GDM1 (cell line): ENCODE results near the gene ATXN7L1.
"Not testable (repeated sequence)": the region's sequence is repeated elsewhere in the genome, so short reads cannot be mapped to it uniquely, and the experiment has no call there.

Experiments used
- DNase-seq: peaks from one replicate; lab custom pipeline; 2025; lab: John Stamatoyannopoulos, UW

Gene ATXN7L1

DNA sequence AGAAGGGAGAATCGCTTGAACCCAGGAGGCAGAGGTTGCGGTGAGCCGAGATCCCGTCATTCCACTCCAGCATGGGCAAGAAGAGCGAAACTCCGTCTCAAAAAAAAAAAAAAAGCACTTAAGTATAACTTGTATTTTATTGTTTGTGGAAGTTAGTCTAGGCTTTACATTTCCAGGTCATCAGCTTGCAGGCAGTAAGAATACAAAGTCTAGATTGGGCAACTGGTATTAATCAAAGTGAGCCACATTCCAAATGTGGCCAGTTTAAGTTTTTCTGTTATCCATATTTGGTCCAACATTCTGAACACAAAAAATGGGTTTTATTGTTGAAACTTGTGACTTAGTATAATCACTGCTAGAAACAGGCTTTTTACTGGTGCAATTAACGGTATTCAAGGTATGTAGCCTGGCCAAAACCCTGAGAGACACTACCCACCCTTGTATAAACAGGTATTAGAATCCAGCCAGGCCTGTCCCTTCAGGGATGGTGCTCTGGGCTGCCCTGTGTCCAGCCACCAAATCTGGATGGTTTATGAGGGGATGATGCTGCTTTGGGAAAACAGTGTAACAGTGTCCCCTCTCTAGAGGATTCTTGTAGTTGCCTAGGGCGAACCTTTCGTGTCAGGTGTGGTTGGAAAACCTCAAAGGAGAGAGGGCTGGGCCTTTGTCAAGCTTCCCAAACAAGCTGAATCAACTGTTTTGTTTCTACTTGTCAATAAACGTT is 173.0 kb downstream of the ATXN7L1 start:
- DNase-seq: no peak

DNA sequence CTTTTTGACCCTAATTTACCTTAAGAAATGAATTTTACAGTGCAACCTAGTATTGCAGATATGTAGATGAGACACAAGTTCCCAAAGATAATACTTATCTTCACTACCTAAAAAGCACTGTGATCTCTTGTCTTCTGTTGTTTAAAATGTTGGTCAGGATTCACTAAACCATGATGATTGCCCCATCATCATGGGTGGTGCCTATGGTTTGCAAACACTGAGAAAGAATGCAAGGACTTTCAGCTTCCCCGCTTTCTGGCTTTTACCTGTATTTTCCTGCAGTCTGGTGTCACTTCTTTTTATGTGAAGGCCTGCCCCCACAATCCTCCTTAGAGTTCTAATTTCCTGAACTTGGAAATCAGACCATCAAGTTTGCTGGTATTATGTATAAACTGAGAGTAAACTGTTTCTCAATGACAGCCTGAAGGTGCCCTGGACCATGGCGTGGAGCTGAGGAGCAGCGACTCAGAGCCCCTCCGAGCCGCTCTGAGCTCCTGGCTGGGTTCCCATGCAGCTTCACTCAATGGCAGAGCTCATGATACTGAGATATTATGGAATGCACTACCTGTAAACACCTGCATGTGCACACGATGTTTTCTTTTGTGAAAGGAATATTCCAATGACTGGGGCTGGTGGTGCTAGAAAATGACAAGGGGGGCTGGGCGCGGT is 176.7 kb downstream of the ATXN7L1 start:
- DNase-seq: no peak

DNA sequence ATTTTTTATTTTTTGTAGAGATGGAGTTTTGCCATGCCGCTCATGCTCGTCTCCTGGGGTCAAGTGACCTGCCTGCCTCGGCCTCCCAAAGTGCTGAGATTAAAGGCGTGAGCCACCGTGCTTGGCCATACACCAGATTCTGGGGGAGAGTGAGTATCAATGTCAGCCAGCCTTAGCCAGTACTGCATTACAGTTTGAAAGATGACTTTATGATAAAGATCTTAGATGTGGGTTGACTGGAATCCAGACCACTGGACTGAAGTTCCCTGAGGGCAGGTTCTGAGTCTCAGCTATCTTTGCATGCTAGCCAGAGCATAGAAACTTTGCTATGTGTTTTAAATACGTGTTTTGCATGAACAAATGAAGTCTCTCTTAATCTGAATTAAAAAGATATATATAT is 177.9 kb downstream of the ATXN7L1 start:
- no peak for DNase-seq

DNA sequence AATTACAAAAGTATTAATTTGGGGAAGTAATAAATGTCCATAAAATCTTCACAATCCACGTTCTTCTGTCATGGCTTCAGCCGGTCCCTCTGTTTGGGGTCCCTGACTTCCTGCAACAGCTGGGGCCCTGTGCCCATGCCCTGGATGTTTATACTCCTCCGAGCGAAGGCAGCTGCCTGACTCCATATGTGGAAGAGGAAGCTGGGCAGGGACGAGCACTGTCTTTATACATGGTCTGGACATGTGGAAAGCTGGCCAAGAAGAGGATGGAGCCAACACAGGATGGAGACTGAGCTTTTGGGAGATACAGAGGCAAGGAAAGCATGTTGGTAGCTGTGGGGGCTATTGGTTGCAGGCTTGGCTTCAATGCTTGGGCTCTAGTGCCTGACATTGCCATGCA is 178.6 kb downstream of the ATXN7L1 start:
- DNase-seq: no peak

DNA sequence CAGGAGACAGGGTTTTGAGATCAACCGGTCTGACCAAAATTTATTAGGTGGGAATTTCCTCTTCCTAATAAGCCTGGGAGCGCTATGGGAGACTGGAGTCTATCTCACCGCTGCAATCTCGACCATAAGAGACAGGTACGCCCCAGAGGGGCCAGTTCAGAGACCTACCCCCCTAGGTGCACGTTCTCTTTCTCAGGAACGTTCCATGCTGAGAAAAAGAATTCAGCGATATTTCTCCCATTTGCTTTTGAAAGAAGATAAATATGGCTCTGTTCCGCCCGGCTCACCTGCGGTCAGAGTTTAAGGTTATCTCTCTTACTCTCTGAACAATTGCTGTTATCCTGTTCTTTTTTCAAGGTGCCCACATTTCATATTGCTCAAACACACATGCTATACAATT is 179.2 kb downstream of the ATXN7L1 start:
- not testable (repeated sequence) for DNase-seq

DNA sequence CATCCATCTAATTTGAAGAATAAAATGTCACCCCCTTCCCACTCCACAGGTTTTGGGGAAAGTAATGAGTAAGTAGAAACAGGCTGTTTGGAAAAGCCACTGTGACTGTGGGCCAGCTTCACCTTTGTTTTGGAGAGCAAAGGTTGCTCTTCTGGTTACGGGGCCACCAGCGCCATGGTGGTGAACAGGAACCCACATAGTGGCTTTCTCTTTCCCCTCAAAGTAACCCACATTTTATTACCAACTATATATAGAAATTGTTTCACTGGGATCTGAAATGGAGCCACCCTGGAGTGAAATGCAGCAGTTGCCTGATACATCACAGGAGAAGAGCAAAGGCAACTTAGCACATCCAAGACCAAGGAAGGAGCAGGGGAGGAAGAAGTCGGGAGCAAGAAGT is 182.8 kb downstream of the ATXN7L1 start:
- DNase-seq: no peak

DNA sequence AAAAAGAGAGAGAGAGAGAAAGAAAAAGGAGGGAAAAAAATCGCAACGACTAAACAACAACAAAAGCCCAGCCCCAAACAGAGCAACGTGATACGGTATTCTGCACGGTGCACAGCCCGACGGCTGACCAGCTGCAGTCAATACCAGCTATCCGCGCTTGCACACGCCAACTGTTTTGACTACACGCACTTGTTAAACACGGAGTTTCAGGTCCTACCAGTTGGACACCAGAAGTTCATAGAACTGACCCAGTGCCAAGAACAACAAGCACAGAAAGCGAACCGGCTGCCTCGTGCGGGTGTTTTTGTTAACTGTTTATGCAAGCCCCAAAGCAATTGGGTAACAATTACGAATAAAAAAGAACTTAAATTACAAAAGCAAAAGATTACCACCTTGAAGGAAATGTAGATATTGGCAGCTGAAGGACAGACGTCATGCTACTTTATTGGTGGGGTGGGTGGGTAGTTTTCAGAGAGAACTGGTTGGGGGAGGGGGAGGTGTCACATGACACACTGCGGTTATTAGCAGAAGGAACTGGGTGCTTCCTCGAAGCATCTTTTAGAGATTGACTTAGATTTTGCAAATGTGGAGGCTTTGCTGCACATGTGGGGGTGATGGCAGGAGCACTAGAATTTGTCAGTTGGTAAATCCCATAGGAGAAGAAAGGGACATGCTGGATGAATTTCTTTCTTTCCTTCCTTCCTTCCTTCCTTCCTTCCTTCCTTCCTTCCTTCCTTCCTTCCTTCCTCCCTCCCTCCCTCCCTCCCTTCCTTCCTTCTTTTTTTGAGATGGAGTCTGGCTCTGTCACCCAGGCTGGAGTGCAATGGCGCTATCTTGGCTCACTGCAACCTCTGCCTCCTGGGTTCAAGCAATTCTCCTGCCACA is 184.5 kb downstream of the ATXN7L1 start:
- DNase-seq: no peak

DNA sequence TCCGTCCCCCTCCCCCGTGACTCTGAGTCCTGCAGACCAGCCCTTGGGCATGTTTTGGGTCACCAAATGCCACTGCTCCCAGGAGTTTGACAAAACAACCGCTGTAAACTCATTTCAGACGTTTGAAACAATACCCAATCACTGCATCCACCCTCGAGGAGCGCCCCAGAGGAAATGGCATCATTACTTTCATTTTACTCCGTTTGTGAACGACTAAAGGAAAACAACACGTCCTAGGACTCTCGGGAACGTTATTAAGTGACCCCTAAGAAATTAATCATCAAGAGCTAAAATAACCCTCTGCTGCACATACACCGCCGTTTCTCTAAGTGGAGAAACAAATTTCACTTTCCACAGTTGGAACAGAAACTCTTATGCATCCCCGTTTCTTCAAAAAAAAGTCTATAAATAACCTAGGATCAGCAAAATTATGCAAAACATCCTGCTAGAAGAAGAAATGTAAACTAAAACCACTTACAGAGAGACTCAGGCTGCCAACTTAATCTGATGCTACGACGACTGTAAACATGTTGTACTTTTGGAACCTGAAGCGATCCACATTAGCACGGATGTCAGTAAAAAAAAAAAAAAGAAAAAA is 185.2 kb downstream of the ATXN7L1 start:
- DNase-seq: no peak

DNA sequence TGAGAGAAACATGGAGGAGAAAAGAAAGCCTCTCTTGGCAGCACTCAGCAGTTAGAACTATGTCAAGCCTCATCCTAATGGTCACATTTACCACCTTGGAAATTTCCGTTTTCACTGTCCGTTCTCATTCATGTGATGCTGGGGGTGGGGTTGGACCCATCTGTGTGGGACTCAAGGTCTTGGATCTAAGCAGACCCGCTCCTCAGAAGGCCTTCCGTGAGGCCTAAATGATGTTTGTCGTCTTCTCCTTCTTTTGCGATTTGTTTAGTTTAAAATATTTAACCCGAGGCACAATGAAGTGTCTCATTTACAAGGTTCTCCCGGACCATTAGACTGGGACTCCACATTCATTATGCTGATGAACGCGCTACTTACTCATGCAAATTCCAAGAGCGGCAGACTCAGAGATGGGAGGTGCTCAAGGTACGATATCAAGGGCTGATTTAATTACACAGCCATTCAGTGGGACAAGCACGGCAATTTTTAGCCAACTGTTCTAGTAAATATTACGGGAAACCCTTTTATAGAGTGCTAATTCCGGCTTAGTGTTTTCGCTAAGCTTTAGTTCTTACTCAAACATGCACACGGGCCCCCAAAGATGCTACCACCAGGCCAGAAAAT is 186.0 kb downstream of the ATXN7L1 start:
- DNase-seq: no peak

DNA sequence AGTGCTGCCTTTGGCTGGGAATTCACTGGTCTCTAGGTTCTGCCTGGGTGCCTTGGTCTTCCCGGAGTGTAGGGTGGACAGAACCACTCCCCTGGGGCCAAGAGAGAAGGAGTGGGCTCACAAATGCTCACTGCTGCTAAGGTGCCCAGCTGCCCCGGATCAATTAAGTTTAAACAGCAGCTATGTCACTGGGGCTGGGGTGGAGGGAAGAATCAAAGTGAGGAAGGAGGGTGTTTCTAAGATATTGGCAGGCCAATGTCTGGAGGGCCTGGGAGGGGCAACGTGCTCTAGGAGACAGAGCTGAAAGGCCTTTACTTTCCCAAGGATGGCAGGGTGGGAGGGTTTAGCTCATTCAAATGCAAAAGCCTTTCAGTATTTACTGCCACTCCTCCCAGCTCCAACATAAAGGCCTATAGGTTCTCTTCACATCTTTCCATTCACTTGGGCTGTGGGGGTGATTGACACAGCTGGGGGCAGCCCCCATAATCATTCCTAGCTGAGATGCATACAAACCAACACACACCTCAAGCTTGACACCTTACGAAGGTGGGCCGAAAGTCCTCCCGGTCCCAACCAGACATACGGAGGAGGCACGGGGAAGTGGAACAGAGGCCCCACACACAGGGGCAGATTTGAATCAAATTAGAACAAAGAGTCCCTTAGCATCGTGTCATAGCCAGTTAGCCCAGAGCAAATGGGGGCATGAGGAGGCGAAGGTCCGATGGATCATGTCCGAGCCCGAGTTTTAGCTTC is 187.2 kb downstream of the ATXN7L1 start:
- no peak for DNase-seq

DNA sequence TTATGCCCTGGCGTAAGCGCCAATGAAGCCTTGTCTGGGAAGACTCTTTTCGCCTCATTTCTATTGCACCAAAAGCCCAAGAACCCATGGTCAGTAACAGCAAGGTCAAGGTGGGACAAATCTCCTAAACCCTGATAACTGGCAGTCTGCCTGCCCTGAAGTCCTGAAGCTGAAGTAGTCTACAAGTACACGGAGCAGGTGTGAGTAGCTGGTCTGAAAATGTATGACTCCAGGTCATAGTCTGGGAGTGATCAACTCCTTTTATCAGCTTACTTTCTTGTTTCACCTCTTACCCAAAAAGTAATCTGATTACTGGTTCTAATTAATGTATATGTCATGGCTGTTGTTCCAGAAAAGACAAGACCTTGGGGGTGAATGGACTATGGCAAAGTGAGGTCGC is 187.8 kb downstream of the ATXN7L1 start:
- no peak for DNase-seq

DNA sequence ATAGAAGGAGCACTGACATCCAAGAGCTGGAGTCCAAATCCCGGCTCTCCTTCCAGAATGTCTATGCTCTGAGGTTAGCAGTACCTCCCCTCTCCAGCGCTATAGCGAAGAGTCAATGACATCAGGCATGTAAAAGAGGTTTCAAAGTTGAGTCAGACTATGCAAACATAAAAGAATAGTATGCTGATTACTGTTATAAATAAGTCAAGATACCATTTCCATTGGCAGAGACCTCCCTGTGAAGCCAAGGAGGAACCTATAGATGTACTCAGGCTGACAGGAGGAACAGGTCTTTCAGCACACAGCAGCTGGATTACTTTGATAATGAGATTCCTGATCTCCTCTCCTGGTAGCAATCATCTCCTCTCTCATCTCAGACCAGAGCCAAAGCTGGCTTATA is 191.2 kb downstream of the ATXN7L1 start:
- no peak for DNase-seq

DNA sequence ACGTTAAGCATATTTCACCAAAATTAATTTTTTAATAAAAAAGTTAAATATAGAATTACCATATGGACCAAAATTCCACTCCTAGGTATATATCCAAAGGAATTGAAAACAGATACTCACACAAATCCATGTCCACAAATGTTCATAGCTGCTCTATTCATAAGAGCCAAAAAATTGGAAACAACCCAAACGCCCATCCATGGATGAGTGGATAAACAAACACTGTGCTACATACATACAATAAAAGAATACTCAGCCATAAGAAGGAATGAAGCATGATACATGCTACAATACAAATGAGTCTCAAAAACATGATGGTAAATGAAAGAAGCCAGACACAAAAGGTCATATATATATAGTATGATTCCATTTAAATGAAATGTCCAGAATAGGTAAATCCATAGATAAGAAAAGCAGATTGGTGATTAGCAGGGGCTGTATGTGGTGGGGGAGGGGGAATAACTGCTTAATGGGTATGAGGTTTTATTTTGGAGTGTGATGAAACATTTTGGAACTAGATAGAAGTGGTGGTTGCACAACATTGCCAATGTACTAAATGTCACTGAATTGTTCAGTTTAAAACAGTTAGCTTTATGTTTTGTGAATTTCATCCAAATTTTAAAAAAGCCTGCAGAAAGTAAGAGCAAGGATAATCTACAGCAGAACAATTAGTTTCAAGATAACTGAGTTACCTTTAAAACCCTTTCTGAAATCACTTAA is 193.9 kb downstream of the ATXN7L1 start:
- no peak for DNase-seq

DNA sequence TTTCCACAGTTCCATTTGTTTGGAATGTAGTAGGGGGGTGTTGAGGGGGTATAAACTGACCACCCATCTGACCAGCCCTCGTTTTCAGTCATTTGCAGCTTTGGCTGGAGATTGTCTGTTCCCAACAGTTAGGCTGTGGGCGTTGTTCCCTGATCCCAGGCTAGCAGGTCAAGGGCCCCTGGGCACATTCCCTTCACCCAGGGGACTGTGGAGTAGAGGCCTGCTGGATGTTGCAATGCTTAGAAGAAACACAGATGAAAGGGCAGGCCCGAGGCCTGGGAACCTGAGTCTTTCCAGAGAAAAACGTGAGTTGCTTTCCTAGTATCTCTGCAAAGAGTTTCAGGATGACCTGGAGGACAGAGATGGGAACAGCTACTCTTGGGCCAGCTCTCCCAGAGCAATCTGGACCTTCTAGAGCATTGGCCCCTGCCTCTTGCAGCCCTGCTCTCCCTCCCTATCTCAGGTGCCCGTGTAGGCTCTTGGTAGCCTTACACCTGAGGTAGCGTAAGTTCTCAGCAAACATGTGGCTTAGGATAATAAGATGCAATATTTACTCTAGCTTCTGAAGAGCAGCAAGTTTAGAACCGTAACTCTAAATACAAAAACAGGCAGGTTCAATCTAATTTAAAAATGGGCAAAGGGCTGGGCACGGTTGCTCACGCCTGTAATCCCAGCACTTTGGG is 195.8 kb downstream of the ATXN7L1 start:
- DNase-seq: no peak

DNA sequence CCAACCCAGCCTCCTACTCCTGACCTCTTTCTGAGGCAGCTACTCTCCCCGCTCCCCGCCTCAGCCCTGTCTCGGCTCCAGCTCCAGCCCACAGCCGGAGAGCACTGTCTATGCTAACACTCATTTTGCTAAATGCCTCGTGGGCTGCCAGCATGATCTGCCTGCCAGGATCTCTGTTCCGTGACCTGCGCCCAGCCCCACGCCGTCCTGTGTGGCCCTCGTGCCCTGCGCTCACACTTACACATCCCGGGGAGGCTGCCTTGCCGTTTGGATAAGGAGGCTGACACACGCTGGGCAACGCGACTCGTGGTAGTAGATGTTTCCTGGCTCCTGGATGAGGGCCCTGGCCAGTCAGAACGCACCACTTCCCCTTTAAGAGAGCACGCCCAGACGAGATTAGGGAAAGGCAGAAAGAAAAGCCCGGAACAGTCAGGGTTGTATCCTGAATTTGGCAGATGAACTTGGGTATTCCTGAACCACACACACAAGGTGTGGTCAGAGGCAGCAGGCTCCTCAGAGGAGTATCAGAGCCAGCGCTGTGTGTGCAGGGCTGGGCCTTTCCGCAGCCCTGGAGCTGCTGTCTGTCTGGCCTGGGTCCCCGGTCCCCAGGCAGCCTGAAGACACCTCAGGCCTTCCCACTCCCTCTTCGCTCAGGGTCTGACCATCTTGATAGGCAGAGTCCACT is 197.4 kb downstream of the ATXN7L1 start:
- peak; percentile 62 for DNase-seq

DNA sequence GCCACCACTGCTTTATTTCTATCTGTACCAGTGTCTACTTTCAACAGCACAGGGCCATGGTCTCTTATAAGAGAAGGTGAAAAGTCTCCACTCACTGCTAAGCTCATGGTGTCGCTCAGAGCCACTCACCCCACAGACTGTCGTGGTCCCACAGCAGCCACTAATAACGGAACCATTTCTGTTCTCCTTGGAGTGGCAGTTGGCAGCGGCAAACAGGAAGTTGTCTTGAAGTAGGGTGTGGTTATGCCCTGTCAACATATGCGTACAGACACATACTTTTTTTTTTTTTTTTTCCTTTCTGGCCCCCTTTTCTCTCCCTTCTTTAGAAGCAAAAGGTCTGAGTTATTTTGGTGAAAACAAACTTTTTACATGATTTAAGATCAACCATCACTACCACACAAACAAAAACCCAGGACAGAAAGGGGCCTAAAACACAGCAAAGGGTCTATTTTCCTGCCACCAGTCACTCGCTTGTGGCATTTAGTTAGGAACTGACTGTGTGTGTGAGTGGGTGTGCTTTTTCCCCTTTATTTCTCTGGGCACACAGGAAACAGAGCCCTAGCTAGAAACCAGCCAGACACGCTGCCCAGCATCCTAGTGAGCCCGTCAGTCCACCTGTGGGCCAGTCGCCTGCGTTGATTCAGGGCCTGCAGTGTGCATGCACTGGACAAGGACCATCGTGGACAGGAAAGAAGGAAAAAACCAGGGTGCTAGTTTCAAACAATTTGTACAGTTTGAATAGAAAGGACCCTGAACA is 198.4 kb downstream of the ATXN7L1 start:
- DNase-seq: peak; percentile 53

DNA sequence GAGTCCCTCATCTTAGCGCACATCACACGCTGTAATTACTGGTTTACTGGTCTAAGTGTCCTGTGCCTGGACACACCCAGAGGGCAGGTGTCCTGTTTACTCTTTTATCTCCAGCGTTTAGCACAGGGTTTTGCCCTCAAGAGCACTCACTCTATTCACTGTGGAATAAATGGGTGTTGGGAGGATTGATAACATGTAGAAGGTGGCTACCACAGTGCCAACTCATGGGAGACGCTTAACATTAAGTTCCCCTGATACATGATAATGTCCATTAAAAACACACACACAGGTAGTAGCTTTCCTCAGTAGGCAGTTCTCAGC is 199.0 kb downstream of the ATXN7L1 start:
- no peak for DNase-seq

DNA sequence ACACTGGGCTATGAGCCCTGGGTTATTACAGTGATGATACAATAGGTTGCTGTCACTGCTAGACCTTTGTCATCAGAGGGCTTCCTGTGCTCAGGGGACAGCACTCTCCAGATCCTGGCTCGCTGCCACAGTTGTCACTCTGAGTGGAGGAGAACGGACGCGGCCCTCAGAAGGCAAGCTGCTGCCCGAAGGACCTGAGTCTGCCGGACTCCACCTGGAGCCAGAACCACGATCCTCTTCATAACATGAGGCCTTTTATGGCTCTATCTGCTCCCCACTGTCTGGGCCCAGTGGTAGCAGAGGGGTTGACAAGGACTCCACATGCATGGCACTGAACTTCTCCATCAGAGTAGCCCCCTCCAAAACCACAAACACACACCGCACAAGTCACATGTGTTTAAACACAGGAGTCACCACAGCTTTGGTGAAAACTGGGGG is 200.4 kb downstream of the ATXN7L1 start:
- DNase-seq: peak; percentile 24
